ENCODE data around the gene MPDU1. TPM values are rescaled to one million over a fixed set of nuclear protein-coding genes. Genes with fewer than 3 reads are reported as not detected.

Gene MPDU1
- total and polyA plus RNA-seq, 2 of the 13 experiments (the other 11 are each of a cell fraction or from before 2014, with no cell fraction given), result 112 to 167 TPM

GRCh38 chr17:7572338-7572587 is 11.4 kb upstream of the MPDU1 start (continued):
- no peak for TF ChIP-seq ZNF503 (CRISPR knock-in tag; IDR thresholded peaks at IDR 0.05)
- TF ChIP-seq ONECUT2 (CRISPR knock-in tag; IDR thresholded peaks at IDR 0.05), result no peak
- TF ChIP-seq PHB2 (IDR thresholded peaks at IDR 0.05; ENCODE audit: partially characterized antibody), result no peak
- TF ChIP-seq ZNF615 (CRISPR knock-in tag; IDR thresholded peaks at IDR 0.05; ENCODE audit: borderline replicate concordance), result no peak
- TF ChIP-seq NRL (CRISPR knock-in tag; IDR thresholded peaks at IDR 0.05; ENCODE audit: borderline replicate concordance), result 0 out of 2 replicates have a peak, but pooled peaks have one; percentile 80
- no peak for TF ChIP-seq CBX2 (IDR thresholded peaks at IDR 0.05; ENCODE audit: low read depth, low read length)
- TF ChIP-seq CBX2 (CRISPR knock-in tag; IDR thresholded peaks at IDR 0.05; ENCODE audit: low read depth), result no peak
- no peak; the same call in 1 of the 2 replicates for TF ChIP-seq ZNF563 (CRISPR knock-in tag; IDR thresholded peaks at IDR 0.05)
- no peak for TF ChIP-seq FOXP1 (IDR thresholded peaks at IDR 0.05)
- no peak for TF ChIP-seq FOXP1 (CRISPR knock-in tag; IDR thresholded peaks at IDR 0.05)
- no peak for TF ChIP-seq NFYC (CRISPR knock-in tag; IDR thresholded peaks at IDR 0.05)
- no peak for TF ChIP-seq TIGD3 (CRISPR knock-in tag; IDR thresholded peaks at IDR 0.05; ENCODE audit: borderline replicate concordance)
- TF ChIP-seq ZNF512 (CRISPR knock-in tag; IDR thresholded peaks at IDR 0.05), result no peak
- TF ChIP-seq ZNF687 (CRISPR knock-in tag; IDR thresholded peaks at IDR 0.05), result peak; percentile 97
- TF ChIP-seq ZNF280B (CRISPR knock-in tag; IDR thresholded peaks at IDR 0.05; ENCODE audit: borderline replicate concordance), result 0 out of 2 replicates have a peak, but pooled peaks have one; percentile 21

All from HepG2 (cell line).